ENCODE measurements around the gene KRT33B. TPM values are rescaled to one million over a fixed set of nuclear protein-coding genes. Genes with fewer than 3 reads are reported as not detected.

The KRT33B gene
- total and polyA plus RNA-seq, 2 of the 8 experiments (the other 6 are each of a cell fraction or from before 2014, with no cell fraction given), result not detected

- TF ChIP-seq HDAC2 (IDR thresholded peaks at IDR 0.05; ENCODE audit: borderline replicate concordance in 1 of 2, low read depth in 2 of 2, low read length in 2 of 2), result no peak
Observed at GRCh38 chr17:41377546-41377945, 7.9 kb upstream of the KRT33B start (continued).
